ENCODE results near the gene CD79B.
"Not testable (repeated sequence)": the region's sequence is repeated elsewhere in the genome, so short reads cannot be mapped to it uniquely, and the experiment has no call there.

The CD79B gene

DNA sequence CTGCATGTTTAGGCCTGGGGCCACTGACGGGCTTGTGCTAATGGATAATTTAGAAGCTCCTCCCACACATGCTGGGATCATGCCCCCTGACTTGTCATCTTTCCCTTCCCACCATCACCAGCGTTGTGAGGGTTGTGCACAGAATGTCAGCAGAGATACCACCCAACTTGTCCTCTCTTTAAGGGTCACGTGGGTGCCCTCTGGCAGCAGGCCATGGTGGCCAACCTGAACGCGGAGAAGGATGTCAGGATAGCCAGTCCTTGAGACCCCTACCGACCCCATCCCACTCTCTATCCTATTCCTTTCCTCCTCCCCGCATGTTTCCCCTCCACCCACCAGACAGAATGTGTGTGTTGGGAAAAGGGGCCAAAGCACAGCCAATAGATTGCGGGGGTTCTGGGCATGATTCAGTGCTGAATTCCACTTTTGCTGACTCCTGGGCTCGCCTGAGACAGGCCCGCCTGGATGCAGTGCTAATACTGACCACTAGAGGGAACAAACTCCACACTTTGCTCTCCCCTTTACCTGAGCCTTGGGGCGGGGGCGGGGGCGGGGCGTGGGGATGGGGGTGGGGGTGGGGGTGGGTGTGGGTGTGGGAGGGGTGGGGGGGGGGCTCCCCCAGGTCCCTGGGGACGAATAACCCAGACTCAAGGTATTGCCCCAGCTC is 50.1 kb downstream of the CD79B start, which contains the start of gene GH2:
TSS of gene GH2 (minus strand) at position 10 of the 667 bp plus-strand sequence. CDS start 143 bp downstream, outside the sequence.
- Histone ChIP-seq H3K27me3 (ENCODE audit: control insufficient read depth in 1 of 2, insufficient read depth in 2 of 2, low read length in 2 of 2) (no peaks in the 10 kb centered on the region), H3K36me3 (ENCODE audit: insufficient read depth, low read length) (no peaks in the 10 kb centered on the region), H3K4me3 (ENCODE audit: low read depth in 1 of 2, low read length in 2 of 2) (no peak within 1 kb of the TSS), H3K9ac (ENCODE audit: low read length) (no peak within 1 kb of the TSS), H3K27ac (ENCODE audit: low read depth, low read length) (no peak within 1 kb of the TSS), H3K9me3 (ENCODE audit: low read length) (no peaks in the 10 kb centered on the region), H3K4me1 (ENCODE audit: insufficient read depth, low read length) (no peaks in the 10 kb centered on the region)

DNA sequence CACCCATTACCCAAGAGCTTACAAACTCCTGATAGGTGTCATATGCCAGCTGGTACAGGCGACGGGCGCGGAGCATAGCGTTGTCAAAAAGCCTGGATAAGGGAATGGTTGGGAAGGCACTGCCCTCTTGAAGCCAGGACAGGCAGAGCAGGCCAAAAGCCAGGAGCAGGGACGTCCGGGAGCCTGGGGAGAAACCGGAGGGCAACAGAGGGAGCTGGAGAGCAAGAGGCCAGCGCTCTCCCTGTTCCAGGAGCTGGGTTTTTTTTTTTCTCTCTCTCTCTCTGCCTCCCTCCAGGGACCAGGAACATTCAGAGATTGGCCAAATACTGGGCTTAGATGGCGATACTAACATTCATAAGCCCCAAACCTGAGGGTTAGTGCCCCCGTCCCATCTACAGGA is 50.8 kb downstream of the CD79B start:
- H3K36me3 ChIP-seq (ENCODE audit: insufficient read depth, low read length); H3K9ac ChIP-seq (ENCODE audit: low read length); H3K9me3 ChIP-seq (ENCODE audit: low read length); H3K27me3 ChIP-seq (ENCODE audit: control insufficient read depth in 1 of 2, insufficient read depth in 2 of 2, low read length in 2 of 2); H3K4me1 ChIP-seq (ENCODE audit: insufficient read depth, low read length); H3K27ac ChIP-seq (ENCODE audit: low read depth, low read length); H3K4me3 ChIP-seq (ENCODE audit: low read depth in 1 of 2, low read length in 2 of 2): not testable (repeated sequence)

DNA sequence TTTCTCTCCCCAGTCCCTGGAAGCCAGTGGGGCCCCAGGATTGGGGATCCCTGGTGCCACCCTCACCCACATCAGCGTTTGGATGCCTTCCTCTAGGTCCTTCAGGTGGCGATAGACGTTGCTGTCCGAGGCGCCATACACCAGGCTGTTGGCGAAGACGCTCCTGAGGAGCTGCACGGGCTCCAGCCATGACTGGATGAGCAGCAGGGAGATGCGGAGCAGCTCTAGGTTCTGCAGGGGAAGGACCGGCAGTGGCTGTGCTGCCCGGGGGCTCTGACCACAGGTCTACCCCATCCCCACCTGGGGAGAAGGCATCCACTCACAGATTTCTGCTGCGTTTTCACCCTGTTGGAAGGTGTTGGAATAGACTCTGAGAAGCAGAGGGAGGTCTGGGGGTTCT is 51.4 kb downstream of the CD79B start:
- no peaks in the 10 kb centered on the region for H3K9me3 ChIP-seq (ENCODE audit: low read length)
- H3K9ac ChIP-seq (ENCODE audit: low read length), result no peak overlapping the region
- H3K4me3 ChIP-seq (ENCODE audit: low read depth in 1 of 2, low read length in 2 of 2), result no peak overlapping the region
- no peaks in the 10 kb centered on the region for H3K36me3 ChIP-seq (ENCODE audit: insufficient read depth, low read length)
- H3K27ac ChIP-seq (ENCODE audit: low read depth, low read length), result no peak overlapping the region
- no peaks in the 10 kb centered on the region for H3K4me1 ChIP-seq (ENCODE audit: insufficient read depth, low read length)
- no peaks in the 10 kb centered on the region for H3K27me3 ChIP-seq (ENCODE audit: control insufficient read depth in 1 of 2, insufficient read depth in 2 of 2, low read length in 2 of 2)
